Neuronal stem cell (in vitro differentiated cells): Measurements from ENCODE around the gene SLC1A6.
"Not testable (repeated sequence)": the region's sequence is repeated elsewhere in the genome, so short reads cannot be mapped to it uniquely, and the experiment has no call there.

ENCODE experiments used
- DNase-seq: peaks from one replicate; pipeline ENCODE4 v3.0.0-alpha.2; 2013; ENCODE audit warnings: low spot score
- H2AFZ ChIP-seq: one replicate; pipeline ENCODE4 v1.6.1; 2013; ENCODE audit warnings: mild to moderate bottlenecking, low read length, inconsistent platforms
- H2AK5ac ChIP-seq: 2 replicates; pipeline ENCODE4 v1.6.1; 2013; ENCODE audit warnings: low read depth, mild to moderate bottlenecking, inconsistent platforms, low read length, moderate library complexity, mixed read lengths
- H2BK120ac ChIP-seq: 2 replicates; pipeline ENCODE4 v1.6.1; 2013; ENCODE audit warnings: low read depth, mild to moderate bottlenecking, inconsistent platforms, low read length, moderate library complexity, mixed read lengths
- H2BK12ac ChIP-seq: one replicate; pipeline ENCODE4 v1.6.1; 2013; ENCODE audit warnings: low read length, inconsistent platforms
- H2BK15ac ChIP-seq: 2 replicates; pipeline ENCODE4 v1.6.1; 2013; ENCODE audit warnings: mild to moderate bottlenecking, low read length, inconsistent platforms, mixed read lengths
- H2BK5ac ChIP-seq: one replicate; pipeline ENCODE4 v1.6.1; 2013; ENCODE audit warnings: inconsistent platforms, mild to moderate bottlenecking, low read length, moderate library complexity
- H3K14ac ChIP-seq: one replicate; pipeline ENCODE4 v1.6.1; 2013; ENCODE audit warnings: low read length, inconsistent platforms
- H3K18ac ChIP-seq: 2 replicates; pipeline ENCODE4 v1.6.1; 2013; ENCODE audit warnings: low read length, inconsistent platforms
- H3K23ac ChIP-seq: 2 replicates; pipeline ENCODE4 v1.6.1; 2013; ENCODE audit warnings: low read depth, mild to moderate bottlenecking, mixed read lengths, low read length, inconsistent platforms; ENCODE audit not compliant: poor library complexity
- H3K27ac ChIP-seq: replicated peaks from 3 replicates; pipeline ENCODE4 v1.5.1; 2013; ENCODE audit warnings: low read length, inconsistent platforms
- H3K27me3 ChIP-seq, 3 experiments: 2 replicates each; pipeline ENCODE4 v1.6.1; 2013; ENCODE audit warnings: low read length in 3 of 3, mild to moderate bottlenecking in 2 of 3, inconsistent platforms in 1 of 3, low read depth in 1 of 3, mixed read lengths in 1 of 3, moderate library complexity in 1 of 3; ENCODE audit not compliant: control insufficient read depth in 3 of 3, insufficient read depth in 3 of 3
- H3K36me3 ChIP-seq, 2 donors: replicated peaks in 1 of 2; 2 replicates each; pipeline ENCODE4 v1.6.1; 2013; ENCODE audit warnings: low read length in 2 of 2; ENCODE audit not compliant: control insufficient read depth in 2 of 2, insufficient read depth in 2 of 2
- H3K4ac ChIP-seq: 2 replicates; pipeline ENCODE4 v1.6.1; 2013; ENCODE audit warnings: inconsistent platforms, mild to moderate bottlenecking, low read length, moderate library complexity
- H3K4me1 ChIP-seq, 2 donors: 1 replicate in 1 of 2; 2 replicates in 1 of 2; pipeline ENCODE4 v1.6.1; 2013; ENCODE audit warnings: low read length in 2 of 2, low read depth in 1 of 2; ENCODE audit not compliant: control insufficient read depth in 2 of 2, insufficient read depth in 1 of 2
- H3K4me2 ChIP-seq: one replicate; pipeline ENCODE4 v1.6.1; 2013; ENCODE audit warnings: mild to moderate bottlenecking, low read length, inconsistent platforms; ENCODE audit not compliant: insufficient read depth, poor library complexity, severe bottlenecking
- H3K4me3 ChIP-seq, 2 donors: 2 replicates each; pipeline ENCODE4 v1.5.1; 2013; ENCODE audit warnings: low read length in 2 of 2, mild to moderate bottlenecking in 2 of 2, inconsistent platforms in 1 of 2, moderate library complexity in 1 of 2
- H3K79me1 ChIP-seq: one replicate; pipeline ENCODE4 v1.6.1; 2013; ENCODE audit warnings: low read depth, mild to moderate bottlenecking, inconsistent platforms, low read length, moderate library complexity
- H3K9ac ChIP-seq: one replicate; pipeline ENCODE4 v1.6.1; 2013; ENCODE audit warnings: mild to moderate bottlenecking, low read depth, low read length, inconsistent platforms; ENCODE audit not compliant: poor library complexity
- H3K9me3 ChIP-seq, 2 donors: replicated peaks in 1 of 2; 2 replicates each; pipeline versions ENCODE3 to v1.6.1; 2013; ENCODE audit warnings: low read length in 2 of 2, mild to moderate bottlenecking in 2 of 2, inconsistent platforms in 1 of 2, low read depth in 1 of 2, mixed read lengths in 1 of 2, moderate library complexity in 1 of 2; ENCODE audit not compliant: control insufficient read depth in 2 of 2, insufficient read depth in 1 of 2
- H4K8ac ChIP-seq: one replicate; pipeline ENCODE4 v1.6.1; 2013; ENCODE audit warnings: low read depth, mild to moderate bottlenecking, inconsistent platforms, low read length, moderate library complexity
- H4K91ac ChIP-seq: one replicate; pipeline ENCODE4 v1.6.1; 2013; ENCODE audit warnings: low read length, low read depth, mild to moderate bottlenecking, inconsistent platforms; ENCODE audit not compliant: poor library complexity
- WGBS, 2 donors: extraction: QIAGEN DNeasy Blood & Tissue Kit; methylation state at CpG; one replicate each; pipeline ENCODE4 v1.1.7; 2013; ENCODE audit warnings: missing lambda C conversion rate in 2 of 2, mixed read lengths in 1 of 2; ENCODE audit not compliant: insufficient read length in 2 of 2, insufficient replicate concordance in 1 of 2; ENCODE audit errors: extremely low coverage in 2 of 2; 5-methylcytosine and 5-hydroxymethylcytosine counted together

Gene SLC1A6

GRCh38 chr19:15021286-15022007 lies 41.8 kb upstream of the SLC1A6 start:
- no peak overlapping the region for H4K91ac ChIP-seq
- H2AFZ ChIP-seq, result no peak overlapping the region
- H3K4me2 ChIP-seq, result no peak overlapping the region
- H4K8ac ChIP-seq, result no peak overlapping the region
- DNase-seq, result no peak
- no peaks in the 10 kb centered on the region for H3K9me3 ChIP-seq
- H3K4ac ChIP-seq, result no peak overlapping the region
- H3K18ac ChIP-seq, result no peak overlapping the region
- H2BK12ac ChIP-seq, result no peak overlapping the region
- no peak overlapping the region for H3K27ac ChIP-seq
- no peak overlapping the region for H3K9ac ChIP-seq
- no CpG with 5 or more reads among the region's 45 CpGs for WGBS, 2 donors
- H2BK5ac ChIP-seq, result no peak overlapping the region
- no peak overlapping the region for H2AK5ac ChIP-seq
- no peaks in the 10 kb centered on the region for H3K4me1 ChIP-seq
- no peak overlapping the region for H3K4me3 ChIP-seq
- no peak overlapping the region for H2BK15ac ChIP-seq
- peaks cover 0 to 6% (median 0%) of the 10 kb centered on the region in 3 experiments for H3K27me3 ChIP-seq
- H3K14ac ChIP-seq, result peak overlapping the region; percentile 94
- H2BK120ac ChIP-seq, result no peak overlapping the region
- H3K79me1 ChIP-seq, result no peaks in the 10 kb centered on the region
- peak overlapping the region; percentile 43 for H3K23ac ChIP-seq
- H3K36me3 ChIP-seq, result no peaks in the 10 kb centered on the region

- not testable (repeated sequence) for H3K4me1 ChIP-seq, H3K9ac ChIP-seq, H3K4me2 ChIP-seq, H3K14ac ChIP-seq, H3K4me3 ChIP-seq, H4K8ac ChIP-seq, H2BK12ac ChIP-seq, H2BK15ac ChIP-seq, H3K36me3 ChIP-seq, H3K4ac ChIP-seq, H3K27me3 ChIP-seq, H2BK5ac ChIP-seq, H3K27ac ChIP-seq, H2AFZ ChIP-seq, H3K23ac ChIP-seq, H3K18ac ChIP-seq, H2BK120ac ChIP-seq, DNase-seq, H4K91ac ChIP-seq, H3K79me1 ChIP-seq, H3K9me3 ChIP-seq, H2AK5ac ChIP-seq
- no CpG with 5 or more reads among the region's 3 CpGs for WGBS, 2 donors
Measured at GRCh38 chr19:15018836-15019235, 39.2 kb upstream of the SLC1A6 start.

- H3K14ac ChIP-seq, result no peak overlapping the region
- peaks cover 0 to 2% of the 10 kb centered on the region in 2 donors for H3K4me1 ChIP-seq
- H3K27me3 ChIP-seq, result peaks cover 0 to 12% (median 12%) of the 10 kb centered on the region in 3 experiments
- no peaks in the 10 kb centered on the region for H3K9me3 ChIP-seq
- no peaks in the 10 kb centered on the region for H3K36me3 ChIP-seq
- no peak overlapping the region for H2BK5ac ChIP-seq
- no peak overlapping the region for H2BK15ac ChIP-seq
- no peaks in the 10 kb centered on the region for H3K79me1 ChIP-seq
- H3K4me2 ChIP-seq, result no peak overlapping the region
- no peak overlapping the region for H4K8ac ChIP-seq
- H3K4me3 ChIP-seq, result no peak overlapping the region
- H2AK5ac ChIP-seq, result no peak overlapping the region
- H2BK120ac ChIP-seq, result no peak overlapping the region
- no peak overlapping the region for H3K18ac ChIP-seq
- DNase-seq, result peak; percentile 54
- H3K9ac ChIP-seq, result no peak overlapping the region
- H3K4ac ChIP-seq, result no peak overlapping the region
- no peak overlapping the region for H3K27ac ChIP-seq
- no peak overlapping the region for H2BK12ac ChIP-seq
- no CpG with 5 or more reads among the region's 18 CpGs for WGBS, 2 donors
- no peak overlapping the region for H3K23ac ChIP-seq
- no peak overlapping the region for H4K91ac ChIP-seq
- H2AFZ ChIP-seq, result no peak overlapping the region
Measured at GRCh38 chr19:15015946-15016542, 36.4 kb upstream of the SLC1A6 start.

GRCh38 chr19:15014579-15014978 lies 34.9 kb upstream of the SLC1A6 start:
- Histone ChIP-seq H2AFZ (no peak overlapping the region), H3K27ac (no peak overlapping the region), H3K36me3 (no peaks in the 10 kb centered on the region), H3K14ac (no peak overlapping the region), H3K4ac (no peak overlapping the region), H2BK5ac (no peak overlapping the region), H4K91ac (no peak overlapping the region), H3K4me3 (no peak overlapping the region), H3K4me1 (peaks cover 5 to 6% of the 10 kb centered on the region in 2 donors), H3K23ac (no peak overlapping the region), H2BK12ac (no peak overlapping the region), H2BK15ac (no peak overlapping the region), H2AK5ac (no peak overlapping the region), H3K9ac (no peak overlapping the region), H3K79me1 (no peaks in the 10 kb centered on the region), H2BK120ac (no peak overlapping the region), H3K4me2 (no peak overlapping the region), H3K9me3 (no peaks in the 10 kb centered on the region), H4K8ac (no peak overlapping the region), H3K18ac (no peak overlapping the region), H3K27me3 (peaks cover 0 to 22% (median 12%) of the 10 kb centered on the region in 3 experiments)
- DNase-seq, result no peak
- WGBS, 2 donors, result no CpG with 5 or more reads among the region's 11 CpGs
